K562 (cell line): ENCODE results near the gene MCCD1. TPM values are rescaled to one million over a fixed set of nuclear protein-coding genes. Genes with fewer than 3 reads are reported as not detected.

ENCODE experiments used
- CSDE1 ChIP-seq, 2 experiments: fragments of 450-650 bp; IDR thresholded peaks; 2 replicates each; pipeline ENCODE4 v1.6.1; 2016; ENCODE audit warnings: mild to moderate bottlenecking in 1 of 2
- GABPB2 ChIP-seq: fragments of 250-450 bp; sonication (Bioruptor Pico); conservative IDR thresholded peaks from 2 replicates; pipeline ENCODE4 v1.5.1; 2021; ENCODE audit warnings: mild to moderate bottlenecking
- GMEB1 ChIP-seq: fragments of 250-450 bp; sonication (Bioruptor Pico); IDR thresholded peaks from 2 replicates; pipeline ENCODE4 v1.4.0; 2020; ENCODE audit warnings: mild to moderate bottlenecking
- HNRNPK ChIP-seq: fragments of 200-400 bp; formaldehyde crosslinking; IDR thresholded peaks from one replicate; pipeline ENCODE4 v1.6.1; 2018; ENCODE audit warnings: mild to moderate bottlenecking, low read depth, low read length; ENCODE audit not compliant: poor library complexity, severe bottlenecking
- MYNN ChIP-seq, 2 experiments: sonication (generic); formaldehyde crosslinking in 1 of 2; IDR thresholded peaks; 2 replicates each; pipeline versions ENCODE4 v1.5.0 to v1.6.1; 2016 to 2020; ENCODE audit warnings: antibody characterized with exemption in 1 of 2, missing genetic modification reagents in 1 of 2
- RBBP5 ChIP-seq: fragments of 200-600 bp; sonication (generic); IDR thresholded peaks from 2 replicates; pipeline ENCODE4 v1.6.1; 2012; ENCODE audit warnings: borderline replicate concordance, mild to moderate bottlenecking, low read length, control low read depth, inconsistent platforms; ENCODE audit not compliant: insufficient read depth, poor library complexity, severe bottlenecking
- RFX5 ChIP-seq: IDR thresholded peaks from 2 replicates; pipeline ENCODE4 v1.6.1; 2011; ENCODE audit warnings: low read depth, mild to moderate bottlenecking, improper control_type of control experiment, low read length
- RREB1 ChIP-seq: fragments of 250-450 bp; sonication (Bioruptor Pico); IDR thresholded peaks from 2 replicates; pipeline ENCODE4 v1.4.0; 2020
- SOX6 ChIP-seq: fragments of 450-650 bp; IDR thresholded peaks from 2 replicates; pipeline ENCODE4 v1.6.1; 2014; ENCODE audit warnings: mild to moderate bottlenecking
- TRIM24 ChIP-seq, 2 experiments: fragments of 450-650 bp; IDR thresholded peaks; 2 replicates each; pipeline ENCODE4 v1.6.1; 2016
- WHSC1 ChIP-seq: IDR thresholded peaks from one replicate; pipeline ENCODE4 v1.6.1; 2012; ENCODE audit warnings: low read length, control low read depth, inconsistent platforms
- YBX1 ChIP-seq: fragments of 450-650 bp; IDR thresholded peaks from 2 replicates; pipeline ENCODE4 v1.7.1; 2016; ENCODE audit warnings: mild to moderate bottlenecking
- ZFPM2 ChIP-seq: fragments of 250-450 bp; sonication (Bioruptor Pico); IDR thresholded peaks from 2 replicates; pipeline ENCODE4 v1.5.1; 2022; ENCODE audit warnings: mild to moderate bottlenecking
- ZKSCAN1 ChIP-seq: fragments of 150-350 bp; IDR thresholded peaks from 2 replicates; pipeline ENCODE4 v1.6.1; 2016; ENCODE audit warnings: low read depth, low read length
- polyA plus RNA-seq, 8 experiments: library from polyadenylated mRNA; depleted of rRNA in 4 of 8; stranded (reverse) in 5 of 8; unstranded in 3 of 8; fragments of >200 nt; fragmentation: Nextera tagmentation in 2 of 8; fragmentation: Illumina TruSeq in 1 of 8; extraction: Ambion mirVana in 2 of 8; extraction: Trizol in 1 of 8; gene quantifications; 2 replicates each; pipeline versions ENCODE4 v1.2.1 to v1.2.3, GENCODE V29; 2011 to 2014; ENCODE audit warnings: inconsistent platforms in 1 of 8, missing spikeins in 1 of 8
- total RNA-seq, 7 experiments: library from RNA; depleted of rRNA in 6 of 7; stranded (reverse); fragments of >200 nt in 6 of 7; fragmentation: Illumina TruSeq in 2 of 7; extraction: Trizol in 2 of 7; gene quantifications; 2 replicates each; pipeline versions ENCODE4 v1.2.1 to v1.2.3, GENCODE V29; 2011 to 2021; ENCODE audit warnings: low replicate concordance in 1 of 7

The MCCD1 gene
- total and polyA plus RNA-seq, 9 of the 15 experiments (the other 6 are each of a cell fraction or from before 2014, with no cell fraction given), result not detected

GRCh38 chr6:31546339-31546957, 17.7 kb downstream of the MCCD1 start, which contains the start of gene ATP6V1G2 (continued):
- TF ChIP-seq RBBP5, result no peak
- TF ChIP-seq GMEB1 (CRISPR knock-in tag), result no peak
- TF ChIP-seq RREB1 (CRISPR knock-in tag), result peak; percentile 97
- no peak for TF ChIP-seq RFX5
- no peak for TF ChIP-seq TRIM24 (IDR thresholded peaks at IDR 0.05)
- peak; percentile 56; the same call in 1 of the 2 replicates for TF ChIP-seq SOX6
- no peak for TF ChIP-seq HNRNPK
- TF ChIP-seq CSDE1 (IDR thresholded peaks at IDR 0.05), result no peak
- TF ChIP-seq GABPB2 (CRISPR knock-in tag), result no peak
- no peak for TF ChIP-seq WHSC1
- TF ChIP-seq ZFPM2, result no peak
- TF ChIP-seq YBX1, result no peak
- TF ChIP-seq MYNN (IDR thresholded peaks at IDR 0.05), result peak; percentile 27; the same call in 1 of the 2 replicates
- TF ChIP-seq MYNN (CRISPR knock-in tag; IDR thresholded peaks at IDR 0.05), result no peak
- 0 out of 2 replicates have a peak, but pooled peaks have one; percentile 49 for TF ChIP-seq ZKSCAN1
